T1000 (cell line): ENCODE data around the gene ZBTB7C.

Experiments
- DNase-seq: peaks from one replicate; lab custom pipeline; 2025; ENCODE audit warnings: mixed read lengths; lab: John Stamatoyannopoulos, UW

The ZBTB7C gene

DNA sequence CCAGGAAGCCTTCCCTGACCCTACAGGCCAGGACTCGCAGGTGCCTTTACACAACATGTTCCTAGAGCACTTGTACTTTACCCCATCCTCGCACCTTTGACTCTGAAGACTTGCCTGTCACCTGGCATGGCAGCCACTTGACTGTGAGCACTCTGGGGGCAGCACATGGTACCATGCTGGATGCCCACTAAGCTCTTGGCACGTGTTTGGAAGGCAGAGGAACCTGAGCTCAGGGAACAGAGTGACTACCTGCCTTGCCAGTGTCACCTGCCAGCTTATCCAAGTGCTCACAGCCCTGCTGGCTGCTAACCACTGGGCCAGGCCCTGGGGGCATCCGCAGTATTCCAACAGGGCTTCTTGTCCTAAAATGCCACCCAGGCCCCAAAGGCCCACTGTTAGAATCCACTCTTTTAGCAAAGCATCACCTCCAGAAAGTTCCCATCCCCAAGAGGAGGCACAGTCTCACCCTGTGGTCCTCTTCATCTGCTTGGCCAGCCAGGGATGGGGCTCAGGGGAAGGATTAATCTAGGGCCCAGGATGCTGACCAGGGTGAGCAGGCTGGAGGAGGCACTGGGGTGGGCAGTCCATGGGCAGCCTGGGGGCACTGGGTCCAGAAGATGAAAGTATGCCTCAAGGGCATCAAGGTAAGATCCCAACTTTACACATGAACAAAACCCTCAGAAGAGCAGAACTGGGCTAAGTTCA, 57.0 kb downstream of the ZBTB7C start:
- DNase-seq, result no peak

DNA sequence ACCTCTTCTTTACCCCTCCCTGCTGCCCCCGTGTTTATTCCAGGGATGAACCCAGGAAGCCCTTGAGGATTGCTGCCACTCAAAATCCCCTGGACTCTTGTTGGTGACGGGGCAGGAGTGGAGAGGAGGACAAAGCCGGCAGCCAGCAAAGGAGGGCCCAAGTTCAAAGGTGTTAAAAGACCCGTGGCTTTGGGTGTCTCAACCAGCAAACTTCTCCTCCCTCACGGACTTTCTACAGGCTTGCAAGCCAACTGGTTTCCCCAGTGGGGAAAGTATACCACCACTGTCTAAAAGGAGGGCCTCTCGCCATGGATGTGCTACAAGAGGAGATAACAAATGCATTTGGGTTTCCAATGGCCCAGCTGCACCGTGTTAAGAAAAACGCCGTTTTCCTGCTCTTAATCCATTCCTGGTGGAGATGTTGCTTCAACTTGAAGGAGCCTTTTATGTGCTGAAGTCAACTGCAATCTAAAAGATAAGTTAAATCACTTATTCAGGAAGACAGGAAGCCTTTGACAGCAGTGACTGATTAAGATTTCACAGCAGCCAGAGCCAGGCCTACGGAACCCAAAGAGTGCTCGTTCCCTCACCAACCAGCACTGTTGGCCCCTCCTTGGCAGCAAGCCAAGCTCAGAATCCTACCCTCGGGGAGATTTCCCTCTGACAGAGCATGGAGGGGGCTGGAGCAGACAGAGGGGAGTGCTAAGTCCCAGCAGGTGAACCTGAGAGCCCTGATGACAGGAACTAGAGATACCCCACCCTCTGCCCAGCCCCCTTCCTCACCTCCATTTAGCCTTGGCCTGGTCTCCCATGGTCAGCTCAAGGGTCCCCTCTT, 57.8 kb downstream of the ZBTB7C start:
- DNase-seq, result no peak

DNA sequence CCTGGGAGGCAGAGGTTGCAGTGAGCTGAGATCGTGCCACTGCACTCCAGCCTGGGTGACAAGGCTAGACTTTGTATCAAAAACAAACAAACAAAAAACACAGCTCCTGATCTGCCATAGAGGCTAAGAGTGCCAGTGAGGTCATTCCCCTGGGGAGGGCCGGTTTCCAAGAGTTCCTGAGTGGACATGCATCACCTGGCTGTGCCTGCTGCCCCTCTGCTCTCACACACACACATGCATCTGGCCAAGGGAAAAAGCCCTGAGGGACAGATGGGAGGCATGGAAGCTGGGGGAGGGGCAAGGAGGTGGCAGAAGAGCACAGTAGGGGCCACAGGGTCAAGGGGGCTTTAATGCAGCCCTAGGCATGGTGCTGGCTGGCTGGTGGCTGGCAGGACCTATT, 60.4 kb downstream of the ZBTB7C start:
- DNase-seq, result no peak

DNA sequence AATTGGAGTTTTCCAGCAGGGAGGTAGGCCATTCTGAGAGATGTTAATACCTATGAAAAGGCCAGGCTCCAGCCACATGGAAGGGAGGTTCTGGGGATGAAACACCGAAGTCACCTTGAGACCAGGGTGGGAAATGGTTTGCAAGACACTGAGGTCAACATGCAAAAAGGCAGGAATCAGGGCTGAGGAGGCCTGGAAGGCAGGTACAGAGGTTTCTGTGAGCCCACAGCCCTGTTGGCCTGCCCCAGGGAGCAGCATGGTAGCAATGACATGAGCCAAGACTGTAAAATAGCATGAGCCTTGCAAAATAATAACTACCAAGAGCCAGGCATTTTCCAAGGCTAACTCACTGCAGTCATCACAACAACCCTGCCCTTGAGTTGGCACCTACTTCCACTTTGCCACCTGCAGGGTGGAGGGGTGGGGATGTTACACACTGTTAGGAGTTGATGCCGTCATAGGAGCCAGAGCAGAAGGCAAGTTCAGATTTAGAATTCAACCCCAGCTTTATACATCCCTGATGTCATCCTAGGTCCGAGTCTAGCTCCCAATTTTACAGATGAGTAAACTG, 61.3 kb downstream of the ZBTB7C start:
- no peak for DNase-seq

DNA sequence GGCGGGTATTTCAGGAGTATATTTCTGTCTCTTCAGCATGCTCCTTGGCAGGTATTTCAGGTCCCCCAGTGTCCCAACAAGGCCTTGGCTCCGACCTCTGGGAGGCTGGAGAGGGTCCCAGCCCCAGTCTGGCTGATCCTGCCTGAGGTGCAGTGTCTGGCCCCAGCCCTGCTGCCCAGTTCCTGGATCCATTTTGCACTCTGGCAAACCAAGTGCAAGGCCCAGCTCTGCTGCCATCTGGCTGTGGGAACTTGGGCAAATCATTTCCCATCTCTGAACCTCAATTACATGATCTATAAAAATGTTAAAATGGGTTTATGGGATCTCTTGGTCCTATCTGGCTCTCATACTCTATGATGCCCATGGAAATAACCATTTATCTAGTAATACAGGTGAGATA, 63.6 kb downstream of the ZBTB7C start:
- no peak for DNase-seq

DNA sequence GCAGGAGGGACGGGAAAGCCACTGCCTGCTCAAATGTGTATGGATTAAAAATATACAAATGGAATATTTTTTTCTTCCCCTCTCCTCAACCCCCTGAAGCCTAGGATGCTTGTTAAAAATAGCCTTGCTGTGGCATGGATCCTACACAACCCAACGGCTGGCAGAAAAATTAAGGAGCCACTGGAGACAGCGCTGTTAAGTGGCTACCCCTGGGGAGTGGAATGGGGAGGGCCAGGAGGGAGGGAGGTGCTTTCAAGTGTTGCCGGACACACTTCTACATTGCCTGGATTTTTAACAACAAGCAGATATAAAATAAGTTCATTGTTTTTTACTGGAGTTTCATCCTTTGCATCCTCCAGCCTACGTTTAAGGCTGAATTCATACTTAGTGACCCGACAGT, 66.6 kb downstream of the ZBTB7C start:
- DNase-seq, result no peak

DNA sequence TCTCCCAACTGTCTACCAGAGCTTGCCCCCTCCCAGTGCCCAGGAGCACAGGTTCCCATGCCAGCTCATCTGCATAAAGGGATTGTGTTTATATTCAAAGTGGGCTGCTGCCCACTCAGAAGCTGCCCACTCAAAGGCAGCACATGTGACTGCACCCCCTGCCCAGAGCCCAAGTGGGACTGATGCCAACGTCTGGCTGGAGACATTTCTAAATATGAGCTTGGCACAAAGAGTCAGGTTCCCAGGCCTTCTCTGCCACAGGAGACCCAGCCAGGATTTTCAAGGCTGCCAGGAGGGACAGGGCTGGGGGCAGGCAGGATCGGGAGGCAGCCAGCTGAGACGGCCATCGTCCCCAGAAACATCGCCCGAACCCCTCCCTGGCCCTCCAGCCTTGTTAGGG, 67.1 kb downstream of the ZBTB7C start:
- DNase-seq, result no peak

DNA sequence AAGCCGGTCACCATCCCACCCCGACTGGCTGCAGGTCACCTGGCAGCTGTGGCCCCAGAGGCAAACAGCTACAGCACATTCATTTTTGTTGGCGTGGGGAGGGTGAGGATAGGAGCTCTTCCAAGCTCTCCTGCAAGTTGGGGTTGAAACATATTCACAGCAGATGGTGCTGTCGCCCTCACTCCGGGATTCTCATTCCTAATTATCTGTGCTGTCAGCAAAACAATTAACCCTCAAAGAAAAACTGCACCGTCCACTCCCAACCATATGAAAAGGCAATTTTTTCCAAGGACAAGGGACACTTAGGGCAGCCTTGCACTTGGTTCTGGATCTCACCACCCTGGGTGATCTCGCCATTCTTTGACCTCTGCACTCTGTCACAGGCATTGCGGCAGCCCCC, 68.6 kb downstream of the ZBTB7C start:
- DNase-seq, result no peak

DNA sequence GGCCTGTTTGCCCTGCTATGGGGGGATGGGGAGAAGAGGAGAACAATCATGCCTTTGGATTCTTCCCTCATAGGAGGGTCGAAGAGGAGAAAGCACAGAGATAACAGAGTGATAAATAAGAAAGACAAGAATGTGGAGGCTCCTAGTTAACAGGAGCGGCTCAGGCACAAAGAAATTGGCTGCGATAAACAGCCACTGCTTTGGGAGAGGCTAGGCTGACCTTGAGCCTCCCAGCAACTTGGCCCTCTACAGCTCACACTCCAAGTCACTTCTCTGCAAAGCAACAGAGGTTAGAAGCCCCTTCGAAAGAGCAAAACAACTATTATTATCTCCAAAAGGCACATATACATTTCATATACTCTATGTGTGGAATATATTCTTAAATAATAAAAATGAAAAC, 69.5 kb downstream of the ZBTB7C start:
- DNase-seq, result no peak

DNA sequence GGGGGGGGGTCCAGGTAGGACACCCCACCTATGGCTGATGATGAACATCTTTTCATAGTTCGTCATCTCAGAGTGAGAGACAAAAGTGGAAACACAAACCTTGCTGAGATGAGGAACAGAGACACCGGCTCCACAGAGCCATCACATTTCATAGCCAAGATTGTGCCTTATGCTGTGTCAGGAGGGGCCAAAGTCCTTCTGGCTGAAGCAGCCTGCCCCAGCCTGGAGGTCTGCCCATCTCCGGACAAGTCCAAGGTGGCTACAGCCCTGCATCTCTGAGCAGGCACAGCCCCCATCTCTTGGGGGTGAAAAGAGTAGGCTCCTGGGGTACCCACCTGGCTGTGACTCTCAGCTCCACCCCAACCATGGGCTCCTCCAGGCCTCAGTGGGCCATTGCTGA, 70.3 kb downstream of the ZBTB7C start:
- no peak for DNase-seq

DNA sequence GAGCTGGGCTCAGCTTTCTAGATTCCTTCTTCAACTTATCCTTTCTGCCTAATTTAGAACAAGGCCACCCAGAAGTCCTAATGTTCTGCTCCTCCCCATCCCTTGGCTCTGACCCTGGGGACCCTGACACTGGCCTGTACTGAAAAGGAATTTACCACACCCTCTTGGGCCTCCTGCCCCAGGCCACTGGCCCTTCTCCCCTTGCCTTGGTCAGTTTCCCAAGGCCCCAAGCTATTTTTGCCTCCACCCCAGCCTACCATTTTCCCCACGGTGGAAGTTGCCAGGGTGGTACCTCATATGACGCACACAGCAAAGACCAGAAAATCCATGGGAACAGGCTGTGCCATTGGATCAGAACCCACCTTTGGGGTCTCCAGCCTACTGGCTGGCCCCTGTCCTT, 72.1 kb downstream of the ZBTB7C start:
- DNase-seq, result no peak

DNA sequence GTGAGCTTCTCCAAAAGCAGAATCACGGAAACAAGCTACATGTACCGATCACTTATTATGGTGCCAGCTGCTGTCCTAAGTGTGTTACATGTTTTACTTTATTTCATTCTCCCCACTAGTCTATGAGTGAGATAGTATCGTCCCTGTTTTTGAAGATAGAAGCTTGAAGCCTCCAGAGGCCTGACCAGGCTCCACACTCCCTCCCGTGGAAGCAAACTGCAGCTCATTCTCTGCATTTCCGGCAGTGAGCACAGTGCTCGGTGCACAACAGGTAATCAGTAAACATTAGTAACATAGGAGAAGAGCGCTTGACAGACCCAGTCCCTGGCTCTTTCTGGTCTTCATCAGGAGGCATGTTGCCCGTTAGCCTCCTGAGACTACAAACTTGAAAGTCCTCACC, 72.9 kb downstream of the ZBTB7C start:
- no peak for DNase-seq

DNA sequence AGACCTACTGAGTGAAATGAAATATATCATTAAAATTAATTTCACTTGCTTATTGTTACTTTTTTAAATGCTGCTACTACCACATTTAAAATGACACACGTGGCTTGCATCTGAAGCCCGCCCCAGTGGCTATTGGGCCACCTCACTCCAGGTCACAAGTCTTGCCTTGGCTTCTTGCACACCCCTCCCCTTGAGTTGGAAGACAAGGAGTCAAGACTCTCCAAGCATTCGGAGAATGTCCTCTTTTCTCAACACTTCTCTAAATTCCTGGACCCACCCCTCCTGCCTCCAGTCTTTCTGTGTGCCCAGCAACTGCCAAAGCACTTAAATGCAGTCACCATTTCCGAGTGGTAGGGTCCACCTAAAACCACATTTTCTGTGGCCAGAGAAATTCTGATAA, 73.4 kb downstream of the ZBTB7C start:
- no peak for DNase-seq

DNA sequence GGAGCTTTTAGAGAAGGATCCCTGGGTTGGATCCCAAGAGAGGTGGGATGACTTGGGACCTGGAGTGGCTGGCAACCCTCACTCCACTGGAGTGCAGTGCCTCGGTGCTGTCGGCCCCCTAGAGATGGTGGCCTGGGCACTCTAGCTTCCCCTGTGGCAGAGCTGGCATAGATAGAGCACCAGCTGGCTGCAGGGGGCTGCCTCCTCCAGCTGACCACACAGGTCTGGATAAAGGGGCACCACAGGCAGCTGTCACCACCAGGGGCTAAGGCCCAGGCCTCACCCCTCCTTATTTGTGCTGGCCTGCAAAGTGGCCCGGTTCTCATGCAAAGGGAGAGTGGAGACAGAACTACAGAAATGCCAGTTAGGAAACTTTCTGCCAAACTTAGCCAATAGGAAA, 74.3 kb downstream of the ZBTB7C start:
- no peak for DNase-seq

DNA sequence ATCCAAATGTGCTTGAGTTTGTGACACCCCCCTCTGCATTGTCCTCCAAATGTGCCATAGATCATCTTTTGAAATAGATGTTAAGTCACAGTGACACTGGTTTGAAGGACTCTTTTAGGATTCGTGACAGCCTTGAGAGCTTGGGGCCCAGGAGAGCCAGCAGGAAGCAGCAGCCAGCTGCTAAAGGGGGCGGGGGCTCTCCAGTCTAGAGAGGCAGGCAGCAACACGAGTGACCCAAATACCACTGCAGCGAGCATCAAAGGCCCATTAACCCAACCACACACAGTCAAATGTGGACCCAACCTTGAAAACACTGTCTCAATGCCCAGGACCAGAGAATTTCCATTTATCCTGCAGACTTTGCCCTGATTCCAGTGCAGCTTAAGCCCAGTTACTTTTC, 75.6 kb downstream of the ZBTB7C start:
- DNase-seq, result no peak

DNA sequence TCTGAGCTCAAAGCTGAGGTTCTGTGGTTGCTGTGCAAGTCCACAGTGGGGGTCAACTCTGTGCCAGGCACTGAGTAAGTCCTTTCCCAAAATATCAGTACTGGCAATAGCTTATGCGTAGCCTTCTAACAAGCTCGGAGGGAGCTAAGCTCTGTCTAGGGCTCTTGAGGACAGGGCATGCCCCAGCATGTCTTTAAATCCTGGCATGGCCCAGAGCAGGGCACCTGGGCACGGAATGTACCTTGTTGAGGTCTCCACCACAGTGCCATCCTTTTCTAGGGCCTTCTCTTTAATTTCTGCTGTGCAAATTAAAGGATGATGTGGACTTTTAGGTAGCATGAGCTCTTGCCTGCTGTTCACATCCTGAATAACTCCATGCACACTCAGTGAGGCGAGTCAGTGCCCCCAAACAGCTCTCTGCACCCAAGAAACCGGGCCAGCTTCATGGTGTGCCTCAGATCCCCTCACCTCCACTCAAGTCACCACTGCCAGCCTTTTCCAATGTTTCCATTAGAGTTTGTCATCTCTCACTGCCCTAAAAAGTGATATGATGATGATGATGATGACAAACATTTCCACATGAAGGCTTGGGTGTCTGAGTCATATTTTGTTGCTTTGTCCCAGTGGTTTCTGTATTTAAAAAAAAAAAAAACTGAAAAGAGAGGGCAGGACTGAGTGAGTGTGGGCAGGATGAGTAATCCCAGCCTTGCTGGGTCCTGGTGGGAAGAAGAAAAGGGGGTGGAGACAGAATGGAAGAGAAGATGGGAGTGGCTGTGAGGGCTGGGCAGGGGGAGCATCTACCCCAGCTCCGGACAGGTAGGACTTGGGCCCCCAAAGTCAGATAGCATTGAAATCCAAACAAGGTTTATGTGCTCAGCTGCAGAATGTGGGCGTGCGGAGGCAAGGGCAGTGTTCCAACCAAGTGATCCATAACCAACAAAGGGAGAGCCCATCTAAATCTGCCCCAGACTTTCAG, 78.9 kb downstream of the ZBTB7C start:
- DNase-seq, result peak; percentile 9

DNA sequence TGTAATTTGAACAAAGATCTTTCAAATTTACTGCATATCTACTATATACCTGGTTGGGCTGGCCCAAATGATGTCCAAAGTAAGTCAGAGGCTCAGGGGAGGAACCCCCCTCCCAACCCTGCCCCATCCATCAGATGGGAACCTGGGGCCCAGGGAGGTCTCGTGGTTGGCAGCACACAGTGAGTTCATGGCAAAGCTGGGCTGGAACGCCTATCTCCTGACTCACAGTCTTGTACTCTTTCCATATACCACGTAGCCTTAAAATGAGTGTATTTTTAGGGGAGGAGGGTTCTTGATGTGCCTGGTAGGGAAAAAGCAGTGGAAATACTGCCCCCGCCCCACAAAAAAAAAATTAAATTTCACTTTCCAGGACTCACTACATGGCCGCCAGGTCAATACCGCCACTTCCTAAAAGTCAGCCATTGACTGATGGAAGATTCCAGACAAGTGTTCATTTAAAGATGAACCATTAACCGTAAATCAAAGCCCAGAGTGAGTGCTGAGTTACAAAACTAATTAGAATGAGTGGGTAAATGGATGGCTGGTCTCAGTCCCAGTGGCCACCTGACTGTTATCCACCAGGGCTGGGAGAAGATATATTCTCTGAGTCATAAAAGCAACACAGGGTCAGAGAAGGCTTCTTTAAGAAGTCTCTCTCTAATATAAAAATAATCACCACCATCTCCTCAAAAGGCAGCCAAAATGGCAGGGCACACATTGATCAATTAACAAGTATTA, 80.5 kb downstream of the ZBTB7C start:
- peak; percentile 10 for DNase-seq

DNA sequence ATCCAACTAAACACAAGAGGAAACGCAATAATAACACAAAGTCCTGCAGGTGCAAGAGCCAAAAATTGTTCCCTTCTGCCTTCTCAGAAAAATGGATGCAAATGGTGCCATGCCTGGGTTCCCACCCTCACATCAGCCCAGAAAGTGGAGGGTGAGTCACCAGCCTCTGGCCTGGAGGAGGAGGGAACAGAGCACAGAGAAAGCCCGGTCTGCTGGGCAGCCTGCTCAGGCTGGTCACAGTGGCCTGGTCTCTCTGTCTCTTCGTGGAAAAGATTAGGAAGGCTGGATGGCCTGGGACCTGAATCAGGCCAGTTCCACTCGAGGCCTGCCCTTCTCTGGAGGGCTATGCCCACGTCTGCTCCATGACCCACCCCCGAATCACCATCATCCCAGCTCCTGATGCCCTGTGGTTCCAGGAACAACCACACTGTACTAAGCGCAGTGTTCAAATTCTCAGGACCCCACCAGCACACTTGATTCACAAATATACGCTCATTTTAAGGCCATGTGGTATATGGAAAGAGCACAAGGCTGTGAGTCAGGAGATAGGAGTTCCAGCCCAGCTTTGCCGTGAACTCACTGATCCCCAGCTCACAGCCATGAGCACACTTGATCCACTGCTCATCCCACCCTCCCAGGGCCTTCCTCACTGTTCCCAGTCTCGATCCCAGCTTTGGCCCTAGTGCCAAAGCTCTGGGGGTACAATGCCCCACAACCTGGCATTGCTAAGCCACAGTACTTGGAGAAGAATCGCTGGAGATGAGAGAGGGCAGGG, 82.1 kb downstream of the ZBTB7C start:
- DNase-seq, result peak; percentile 3

DNA sequence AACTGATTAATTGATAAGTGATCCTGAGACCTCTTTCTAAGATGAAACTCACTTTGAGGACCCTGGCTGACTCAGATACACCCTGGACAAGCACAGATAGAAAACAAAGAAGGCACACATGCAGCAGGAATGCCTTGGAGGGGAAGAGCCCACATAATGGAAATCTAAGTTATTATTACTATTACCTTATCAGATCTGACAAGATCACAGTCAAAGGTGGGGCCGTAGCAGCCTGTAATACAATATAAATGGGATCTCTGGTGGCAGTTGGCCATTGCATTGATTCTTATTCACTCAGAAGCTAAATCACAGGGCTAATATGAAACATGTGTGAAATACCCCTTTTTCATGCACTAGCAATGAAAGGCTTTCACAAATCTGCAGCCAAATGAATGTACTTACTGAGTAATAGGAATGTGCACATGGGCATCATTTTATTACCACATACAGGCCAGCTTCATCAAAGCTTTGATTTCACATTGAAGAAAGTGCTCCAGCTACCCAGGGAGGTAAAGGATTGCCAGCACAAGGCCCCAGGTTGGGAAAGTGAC, 84.0 kb downstream of the ZBTB7C start:
- DNase-seq, result no peak

DNA sequence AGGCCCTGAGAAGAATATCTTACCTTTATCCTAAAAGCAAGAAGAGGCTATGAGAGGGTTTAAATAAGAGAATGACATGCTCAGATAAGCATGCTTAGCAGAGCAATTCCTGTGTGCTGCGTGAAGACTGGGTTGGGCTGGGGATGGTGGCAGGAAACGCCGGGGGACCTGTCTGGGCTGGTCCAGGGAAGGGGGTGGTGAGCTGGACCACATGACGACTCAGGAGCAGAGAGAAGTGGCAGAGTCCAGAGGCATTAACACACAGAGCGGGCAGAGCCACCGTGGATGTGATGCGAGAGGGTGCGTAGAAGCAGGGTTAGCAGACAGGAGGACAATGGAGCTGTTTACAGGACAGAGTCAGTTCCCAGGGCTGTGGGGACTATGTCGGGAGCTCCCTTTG, 84.5 kb downstream of the ZBTB7C start:
- DNase-seq, result no peak
